Ishikawa (cell line): ENCODE measurements around the gene TGM1.

ENCODE experiments used
- CEBPB ChIP-seq: IDR thresholded peaks from 2 replicates; pipeline ENCODE4 v1.6.1; 2012
- FOXM1 ChIP-seq: IDR thresholded peaks from 2 replicates; pipeline ENCODE4 v1.6.1; 2012; ENCODE audit warnings: low read depth, borderline replicate concordance
- RAD21 ChIP-seq: IDR thresholded peaks from 2 replicates; pipeline ENCODE4 v1.6.1; 2012; ENCODE audit warnings: low read depth
- REST ChIP-seq: IDR thresholded peaks from 2 replicates; pipeline ENCODE4 v1.6.1; 2012; ENCODE audit warnings: low read depth, mild to moderate bottlenecking
- TEAD4 ChIP-seq: IDR thresholded peaks from 2 replicates; pipeline ENCODE4 v1.6.1; 2012

DNA sequence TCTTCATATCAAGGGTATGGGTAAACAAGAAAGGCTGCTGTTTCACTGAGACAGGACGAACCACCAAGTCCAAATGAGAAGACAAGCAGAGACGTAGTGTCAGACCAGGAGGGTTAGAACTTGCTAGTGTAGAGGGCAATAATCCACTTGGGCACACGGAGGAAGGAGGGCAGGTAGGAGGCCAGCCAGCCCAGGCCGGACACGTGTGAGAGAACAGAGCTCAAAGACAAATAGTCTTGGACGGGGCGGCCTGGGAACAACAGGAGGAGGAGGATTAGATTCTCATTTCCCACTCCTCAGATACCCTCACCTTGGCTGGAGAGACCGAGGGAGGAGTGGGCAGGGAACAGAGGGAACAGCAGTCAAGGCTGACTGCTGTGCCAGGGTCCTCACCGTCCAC lies 27.8 kb upstream of the TGM1 start:
- TF ChIP-seq RAD21 (no peak), FOXM1 (no peak), CEBPB (no peak), TEAD4 (no peak), REST (no peak)
